Measurements from ENCODE around the gene CUL3. TPM values are rescaled to one million over a fixed set of nuclear protein-coding genes. Genes with fewer than 3 reads are reported as not detected.

CUL3 gene
- polyA plus RNA-seq, 4 donors = 92.3 to 139 (median 116) TPM

DNA sequence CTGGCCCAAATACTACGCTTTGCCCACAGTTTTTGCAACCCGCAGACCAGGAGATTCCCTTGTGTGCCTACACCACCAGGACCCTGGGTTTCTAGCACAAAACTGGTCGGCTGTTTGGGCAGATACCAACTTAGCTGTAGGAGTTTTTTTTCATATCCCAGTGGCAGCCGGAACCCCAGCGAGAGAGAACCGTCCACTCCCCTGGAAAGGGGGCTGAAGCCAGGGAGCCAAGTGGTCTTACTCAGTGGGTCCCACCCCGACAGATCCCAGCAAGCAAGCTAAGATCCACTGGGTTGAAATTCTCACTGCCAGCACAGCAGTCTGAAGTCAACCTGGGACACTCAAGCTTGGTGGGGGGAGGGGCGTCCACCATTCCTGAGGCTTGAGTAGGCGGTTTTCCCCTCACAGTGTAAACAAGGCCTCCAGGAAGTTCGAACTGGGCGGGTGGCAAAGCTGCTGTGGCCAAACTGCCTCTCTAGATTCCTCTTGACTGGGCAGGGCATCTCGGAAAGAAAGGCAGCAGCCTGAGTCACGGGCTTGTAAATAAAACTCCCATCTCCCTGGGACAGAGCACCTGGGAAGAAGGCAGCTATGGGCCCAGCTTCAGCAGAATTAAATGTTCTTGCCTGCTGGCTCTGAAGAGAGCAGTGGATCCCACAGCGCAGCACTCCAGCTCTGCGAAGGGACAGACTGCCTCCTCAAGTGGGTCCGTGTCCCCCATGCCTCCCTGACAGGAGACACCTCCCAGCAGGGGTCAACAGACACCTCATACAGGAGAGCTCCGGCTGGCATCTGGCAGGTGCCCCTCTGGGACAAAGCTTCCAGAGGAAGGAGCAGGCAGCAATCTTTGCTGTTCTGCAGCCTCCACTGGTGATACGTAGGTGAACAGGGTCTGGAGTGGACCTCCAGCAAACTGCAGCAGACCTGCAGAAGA lies 99.8 kb downstream of the CUL3 start:
- DNase-seq (ENCODE audit: low read depth in 4 of 4, low spot score in 3 of 4) = peak in 2 of 4 donors; percentile 20 to 22

DNA sequence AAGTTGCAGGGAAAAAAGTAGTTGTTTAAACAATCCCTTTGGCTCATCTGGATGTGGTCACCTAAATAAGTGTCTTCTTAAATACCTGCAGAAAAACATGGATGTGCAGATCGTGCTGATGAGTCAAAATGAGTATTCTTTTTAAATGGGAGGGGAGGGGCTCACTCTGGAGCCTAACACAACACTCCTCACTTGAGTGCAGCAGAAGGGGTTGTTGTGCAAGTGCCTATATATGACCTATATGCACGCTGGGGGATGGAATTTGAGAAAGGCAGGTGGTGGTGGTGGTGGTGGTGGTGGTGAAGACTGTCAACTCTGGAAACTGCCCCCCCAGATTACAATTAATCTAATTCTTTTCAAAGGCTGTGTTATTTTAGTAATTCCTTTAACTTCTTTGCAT lies 105.3 kb downstream of the CUL3 start:
- no peak for DNase-seq (ENCODE audit: low read depth in 4 of 4, low spot score in 3 of 4)

DNA sequence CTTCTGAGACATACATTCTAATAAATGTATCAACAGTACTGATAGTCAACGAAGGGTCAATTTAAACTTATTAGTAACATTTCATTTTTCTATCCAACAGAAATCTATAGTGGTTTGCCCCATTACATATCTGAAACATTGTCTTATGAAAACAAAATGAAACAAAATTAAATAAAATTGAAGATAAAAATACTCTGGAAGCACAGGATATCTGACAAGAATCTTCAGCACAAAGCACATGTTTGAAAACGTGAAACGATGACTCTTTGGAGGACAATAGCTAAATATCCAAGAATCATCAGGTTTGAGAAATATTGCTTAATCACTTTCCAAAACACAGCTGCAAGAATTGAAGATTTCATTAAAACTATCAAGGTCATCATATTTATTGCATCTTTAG lies 112.3 kb downstream of the CUL3 start:
- no peak for DNase-seq (ENCODE audit: low read depth in 4 of 4, low spot score in 3 of 4)

DNA sequence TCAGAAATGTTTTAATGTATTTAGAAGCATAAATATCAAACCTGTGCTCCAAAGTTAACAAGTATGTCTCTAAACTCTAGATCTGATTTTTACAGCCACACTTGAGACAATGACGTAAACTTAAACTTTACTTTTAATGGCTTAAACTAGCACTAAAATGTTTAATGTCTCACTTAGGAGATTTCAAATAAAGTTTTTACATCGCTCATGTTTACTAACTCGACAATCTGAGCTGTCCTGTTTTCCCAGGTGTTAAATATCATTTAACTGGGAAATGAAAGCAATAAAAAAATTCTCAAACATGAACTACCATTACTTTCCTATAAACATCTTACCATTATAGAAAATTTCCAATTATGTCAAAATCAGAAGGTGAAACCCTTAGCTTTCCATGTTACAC lies 113.0 kb downstream of the CUL3 start:
- DNase-seq (ENCODE audit: low read depth in 4 of 4, low spot score in 3 of 4) = no peak

DNA sequence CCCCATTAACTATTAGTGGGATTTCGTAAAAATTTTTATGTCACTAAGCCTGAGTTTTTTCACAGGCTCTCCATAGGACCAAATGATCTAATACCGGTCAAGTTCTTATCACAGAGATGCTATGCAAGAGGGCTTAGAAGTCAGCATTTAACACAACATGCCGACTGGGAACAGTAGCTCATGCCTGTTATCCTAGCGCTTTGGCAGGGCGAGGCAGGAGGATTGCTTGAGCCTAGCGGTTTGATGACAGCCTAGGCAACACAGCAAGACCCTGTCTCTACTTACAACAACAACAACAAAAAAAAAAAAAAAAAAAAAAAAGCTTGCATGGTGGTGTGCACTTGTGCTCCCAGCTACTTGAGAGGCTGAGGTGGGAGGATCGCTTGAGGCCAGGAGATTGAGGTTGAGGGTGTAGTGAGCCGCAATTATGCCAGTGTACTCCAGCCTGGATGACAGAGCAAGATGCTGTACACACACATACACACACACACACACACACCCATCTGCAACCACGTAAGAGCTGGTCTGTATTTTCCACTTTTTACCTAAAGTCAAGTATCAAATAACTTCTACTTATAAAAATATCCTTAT lies 115.7 kb downstream of the CUL3 start:
- no peak for DNase-seq (ENCODE audit: low read depth in 4 of 4, low spot score in 3 of 4)

DNA sequence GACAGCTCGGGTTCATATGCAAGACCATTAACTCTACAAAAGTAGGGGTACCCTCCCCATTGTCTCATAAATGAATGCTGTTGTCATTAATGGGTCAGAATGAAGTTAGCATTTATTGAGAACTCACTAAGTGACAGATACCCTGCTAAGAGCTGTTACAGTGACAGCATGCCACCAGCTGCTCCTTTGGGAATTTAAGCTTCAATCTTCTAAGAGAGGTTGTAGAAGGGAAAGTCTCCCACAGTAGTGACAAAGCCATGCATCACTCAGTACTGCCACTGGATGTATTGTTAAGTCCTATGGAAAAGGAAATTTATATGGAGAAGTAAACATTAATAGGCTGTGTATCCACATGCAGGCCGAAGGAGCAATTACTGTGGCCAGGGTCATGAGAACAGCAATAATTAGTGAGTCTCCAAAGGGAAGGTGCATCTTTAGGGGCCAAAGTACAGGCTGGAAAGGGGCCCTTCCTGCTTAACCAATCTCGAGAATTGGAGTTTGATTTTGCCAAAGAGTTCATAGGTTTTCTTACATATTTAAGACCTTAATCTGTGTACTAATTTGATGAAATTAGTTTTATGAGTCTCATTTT lies 118.8 kb downstream of the CUL3 start:
- DNase-seq (ENCODE audit: low read depth in 4 of 4, low spot score in 3 of 4) = no peak

DNA sequence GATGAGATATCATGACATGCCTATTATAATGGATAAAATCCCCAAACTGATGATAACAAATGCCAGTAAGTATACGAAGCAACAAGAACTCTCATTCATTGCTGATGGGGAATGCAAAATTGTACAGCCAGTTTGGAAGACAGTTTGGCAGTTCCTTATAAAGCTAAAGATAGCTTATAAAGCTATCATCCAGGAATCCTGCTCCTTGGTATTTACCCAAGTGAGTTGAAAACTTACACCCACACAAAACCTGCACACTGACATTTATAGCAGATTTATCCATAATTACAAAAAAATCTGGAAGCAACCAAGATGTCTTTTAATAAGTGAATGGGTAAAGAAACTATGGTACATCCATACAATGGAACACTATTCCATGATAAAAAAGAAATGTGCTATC lies 123.8 kb downstream of the CUL3 start:
- no peak for DNase-seq (ENCODE audit: low read depth in 4 of 4, low spot score in 3 of 4)

DNA sequence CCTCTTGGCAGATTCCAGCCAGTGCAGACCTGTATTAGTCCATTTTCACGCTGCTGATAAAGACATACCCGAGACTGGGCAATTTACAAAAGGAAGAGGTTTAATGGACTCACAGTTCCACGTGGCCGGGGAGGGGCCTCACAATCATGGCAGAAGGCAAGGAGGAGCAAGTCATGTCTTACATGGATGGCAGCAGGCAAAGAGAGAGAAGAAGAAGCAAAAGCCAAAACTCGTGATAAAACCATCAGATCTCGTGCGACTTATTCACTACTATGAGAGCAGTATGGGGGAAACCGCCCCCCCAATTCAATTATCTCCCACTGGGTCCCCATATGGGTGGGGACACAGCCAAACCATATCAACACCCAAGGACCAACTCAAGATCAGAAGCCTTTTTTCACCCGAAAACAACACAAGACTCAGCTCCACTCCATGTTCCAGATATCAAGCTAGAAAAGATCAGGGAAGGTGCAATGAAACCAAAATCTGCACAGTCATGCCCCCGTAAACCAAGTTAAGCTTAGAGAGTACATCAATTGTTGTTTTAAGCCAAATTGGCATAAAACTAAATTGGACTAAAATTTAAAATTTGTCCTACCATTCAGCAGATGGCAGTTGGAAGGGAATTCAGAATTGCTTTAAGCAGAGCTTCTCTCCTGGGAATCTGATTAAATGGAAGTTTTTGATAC lies 127.6 kb downstream of the CUL3 start:
- no peak for DNase-seq (ENCODE audit: low read depth in 4 of 4, low spot score in 3 of 4)

DNA sequence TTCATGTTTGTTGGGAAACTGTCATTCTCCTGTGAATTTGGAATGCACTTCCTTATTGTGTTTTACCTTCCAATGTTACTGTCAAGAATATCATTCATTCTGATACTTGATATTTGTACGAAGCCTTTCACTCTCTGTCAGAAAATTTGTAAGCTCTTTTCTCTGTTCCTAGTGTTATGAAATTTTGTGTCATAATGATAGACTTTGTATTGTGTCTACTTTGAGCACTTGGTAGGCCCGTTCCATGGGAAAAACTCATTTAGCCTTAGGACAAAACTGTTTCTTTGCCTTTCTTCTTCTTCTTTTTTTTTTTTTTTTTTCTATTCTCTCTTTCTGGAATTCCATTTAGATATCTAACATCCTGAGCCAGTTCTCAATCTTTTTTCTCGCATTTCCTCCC lies 131.3 kb downstream of the CUL3 start:
- DNase-seq (ENCODE audit: low read depth in 4 of 4, low spot score in 3 of 4) = no peak

DNA sequence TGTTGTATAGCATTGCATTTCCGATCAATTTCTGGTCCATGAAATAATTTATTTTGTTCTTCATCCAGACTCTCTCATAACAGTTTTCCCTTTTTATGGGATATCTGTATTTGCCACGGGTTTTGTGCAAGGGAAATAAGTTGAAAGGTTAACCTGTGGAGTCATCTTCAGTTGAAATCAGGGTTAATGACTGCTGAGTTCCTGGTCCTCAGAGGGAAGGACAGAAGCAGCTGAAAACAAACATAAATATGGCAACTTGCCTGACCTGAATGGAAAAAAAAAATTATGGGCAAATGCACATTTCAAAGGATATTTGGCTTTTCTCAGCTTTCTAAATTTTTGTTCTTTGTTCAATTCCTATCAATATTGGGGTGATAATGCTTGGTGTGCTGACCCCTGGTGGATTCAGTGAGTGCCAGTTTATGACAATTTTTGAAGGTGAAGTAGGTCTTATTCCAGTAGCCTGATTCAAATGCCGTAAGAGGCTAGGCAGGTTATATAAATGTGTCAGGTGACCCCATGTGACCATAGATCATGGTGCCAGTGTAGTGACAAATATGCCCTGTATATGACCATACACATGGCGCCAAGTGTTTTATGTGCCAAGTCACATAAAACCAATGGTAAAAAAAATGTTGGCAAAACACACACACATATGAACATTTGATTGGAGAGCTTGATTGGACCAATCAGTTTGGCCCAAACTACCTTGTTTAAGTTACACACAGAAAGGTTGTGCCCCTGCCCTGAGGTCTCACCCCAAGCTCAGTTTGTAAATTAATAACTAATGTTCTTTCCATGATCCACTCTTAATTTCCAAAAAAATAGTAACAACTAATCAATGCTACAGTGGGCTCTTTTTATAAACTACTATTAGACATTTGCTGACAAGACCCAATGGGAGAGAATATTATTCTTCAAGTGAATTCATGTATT lies 135.7 kb downstream of the CUL3 start:
- DNase-seq (ENCODE audit: low read depth in 4 of 4, low spot score in 3 of 4) = no peak

DNA sequence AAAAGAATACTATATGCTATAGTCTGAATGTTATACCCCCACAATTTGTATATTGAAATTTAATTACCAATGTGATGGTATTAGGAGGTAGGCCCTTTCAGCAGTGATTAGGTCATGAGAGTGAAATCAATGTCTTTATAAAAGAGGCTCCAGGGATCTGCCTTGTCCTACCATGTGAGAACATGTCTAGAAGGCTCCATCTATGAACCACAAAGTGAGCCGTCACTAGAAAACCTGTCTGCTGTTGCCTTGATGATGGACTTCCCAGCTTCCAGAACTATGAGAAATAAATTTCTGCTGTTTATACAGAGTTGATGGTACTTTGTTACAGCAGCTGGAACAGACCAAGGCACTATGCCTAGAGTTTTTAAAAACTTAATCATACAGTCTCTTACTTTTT lies 136.9 kb downstream of the CUL3 start:
- no peak for DNase-seq (ENCODE audit: low read depth in 4 of 4, low spot score in 3 of 4)

DNA sequence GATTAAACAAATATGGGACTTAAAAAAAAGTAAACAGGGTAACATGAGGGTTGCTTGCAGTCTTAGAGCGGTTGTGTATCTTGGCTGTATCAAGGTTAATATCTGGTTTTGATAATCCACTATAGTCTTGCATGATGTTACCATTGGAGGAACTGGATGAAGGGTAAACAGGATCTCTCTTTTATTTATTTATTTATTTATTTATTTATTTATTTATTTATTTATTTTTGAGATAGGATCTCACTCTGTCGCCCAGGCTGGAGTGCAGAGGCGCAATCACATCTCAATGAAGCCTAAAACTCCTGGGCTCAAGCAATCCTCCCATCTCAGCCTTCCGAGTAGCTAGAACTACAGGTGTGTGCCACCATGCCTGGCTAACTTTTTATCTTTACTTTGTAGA lies 140.4 kb downstream of the CUL3 start:
- no peak for DNase-seq (ENCODE audit: low read depth in 4 of 4, low spot score in 3 of 4)

DNA sequence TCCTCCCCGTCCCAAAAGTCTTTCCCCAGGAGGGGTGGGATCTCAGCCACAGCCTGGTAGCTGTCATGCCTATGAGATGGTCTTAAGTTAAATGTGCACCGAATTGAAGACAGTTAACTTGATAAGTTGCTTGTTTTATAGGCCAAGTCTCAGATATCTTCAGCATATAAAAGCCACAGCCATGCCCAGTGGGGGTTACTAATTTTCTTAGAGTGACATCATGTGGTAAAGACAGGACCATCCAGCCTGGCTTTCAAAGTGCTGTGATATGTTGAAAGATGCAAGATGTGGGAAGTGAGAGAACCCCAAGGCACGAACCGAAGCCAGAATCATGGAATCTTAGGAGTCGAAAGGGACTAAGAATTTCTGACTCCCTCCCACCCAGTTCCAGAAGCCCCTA lies 141.1 kb downstream of the CUL3 start:
- no peak for DNase-seq (ENCODE audit: low read depth in 4 of 4, low spot score in 3 of 4)

DNA sequence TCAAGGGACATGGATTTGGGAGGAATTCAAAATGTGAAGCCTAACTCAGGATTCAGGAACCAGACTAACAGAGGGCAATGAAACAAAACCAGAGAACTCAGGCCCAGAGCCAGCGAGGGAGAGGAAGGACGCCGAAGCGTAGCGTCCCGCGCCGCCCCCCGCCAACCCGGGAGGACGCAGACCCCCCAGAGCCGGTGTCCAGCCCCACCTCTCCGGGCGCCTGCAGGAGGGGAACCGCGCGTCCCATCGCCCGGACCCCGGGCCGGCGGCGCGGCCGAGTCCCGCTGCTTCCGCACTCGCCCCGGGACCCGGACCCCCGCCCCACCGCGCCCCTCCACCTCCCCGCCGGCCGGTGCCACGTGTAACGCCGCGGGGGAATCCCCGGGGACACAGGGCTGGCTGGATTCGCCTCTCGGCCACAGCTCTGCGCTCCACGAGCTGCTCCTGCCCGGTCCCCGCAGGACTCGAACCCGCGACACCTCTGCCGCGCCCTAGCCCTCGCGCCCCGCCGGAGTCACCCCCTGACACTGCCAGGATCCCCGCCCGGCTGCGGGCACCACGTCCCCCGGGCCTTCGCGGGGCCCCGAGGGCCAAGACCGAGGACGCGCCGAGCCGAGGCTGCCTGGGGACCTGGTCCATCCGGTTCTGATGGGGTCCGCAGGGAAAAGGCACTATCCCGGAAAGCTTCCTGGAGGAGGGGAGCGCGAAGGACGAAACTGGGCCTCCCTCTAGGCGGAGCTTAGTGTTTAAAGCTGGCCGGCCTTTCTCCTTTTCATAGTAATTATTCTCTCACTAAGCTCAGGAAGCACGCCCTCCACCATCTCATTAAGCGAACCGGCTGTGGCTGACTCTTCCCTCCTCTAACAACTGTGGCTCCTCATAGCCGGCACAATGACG lies 142.8 kb downstream of the CUL3 start:
- peak; percentile 29 to 46 (median 34) for DNase-seq (ENCODE audit: low read depth in 4 of 4, low spot score in 3 of 4)

DNA sequence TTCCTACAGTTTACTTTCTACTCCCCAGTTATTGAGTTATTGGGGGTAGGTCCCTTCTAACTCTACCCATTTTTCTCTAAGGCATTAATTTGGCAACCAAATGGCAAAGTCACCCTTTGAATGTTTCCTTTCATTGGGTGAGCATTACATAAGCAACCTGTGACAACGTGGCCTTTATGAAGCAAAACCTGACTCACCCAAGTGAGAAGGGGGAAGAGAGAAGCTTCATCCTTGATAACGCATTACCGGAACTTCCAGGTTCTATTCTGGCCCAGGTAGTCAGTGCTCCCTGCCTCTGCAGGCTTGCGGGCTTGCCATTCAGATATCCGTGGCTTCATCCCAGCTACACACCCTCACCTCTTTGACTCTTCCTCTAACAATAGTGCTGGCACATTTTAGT lies 144.2 kb downstream of the CUL3 start:
- DNase-seq (ENCODE audit: low read depth in 4 of 4, low spot score in 3 of 4) = no peak

DNA sequence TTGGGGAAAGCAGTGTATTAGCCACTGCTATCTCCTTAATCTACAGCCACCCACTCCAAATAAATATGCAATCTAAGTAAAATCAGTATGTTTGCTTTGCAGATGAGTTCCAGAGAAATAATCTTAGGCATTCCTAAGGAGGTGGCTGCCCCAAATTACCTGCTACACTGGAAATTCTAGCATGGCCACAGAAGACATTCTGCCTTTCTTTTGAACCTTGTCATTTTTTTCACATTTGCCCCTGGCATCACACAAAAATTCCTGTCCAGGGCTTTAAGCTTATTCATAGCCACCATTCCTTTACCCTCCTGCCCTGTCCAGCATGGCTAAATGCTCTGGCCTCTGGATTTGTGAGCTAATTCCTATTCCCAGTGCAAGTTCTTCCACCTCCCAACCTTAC lies 146.4 kb downstream of the CUL3 start:
- DNase-seq (ENCODE audit: low read depth in 4 of 4, low spot score in 3 of 4) = no peak

DNA sequence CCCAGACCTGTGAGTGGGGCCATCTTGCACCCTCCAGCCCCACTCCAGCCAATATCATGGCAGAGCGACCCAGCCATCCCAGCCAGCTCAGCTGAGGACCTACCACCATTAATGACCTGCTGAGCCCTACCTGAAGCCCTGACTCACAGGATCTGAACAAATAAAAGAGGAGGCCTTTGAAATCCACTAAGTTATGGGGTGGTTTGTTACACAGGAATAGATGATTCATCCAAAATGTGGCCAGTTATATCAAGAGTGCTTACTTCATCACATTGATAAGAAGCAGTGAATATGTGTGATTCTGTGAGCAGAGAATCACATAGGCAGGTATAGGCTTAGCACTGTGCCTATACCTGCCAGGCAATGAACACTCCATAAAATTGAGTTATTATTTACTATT lies 148.5 kb downstream of the CUL3 start:
- no peak for DNase-seq (ENCODE audit: low read depth in 4 of 4, low spot score in 3 of 4)

DNA sequence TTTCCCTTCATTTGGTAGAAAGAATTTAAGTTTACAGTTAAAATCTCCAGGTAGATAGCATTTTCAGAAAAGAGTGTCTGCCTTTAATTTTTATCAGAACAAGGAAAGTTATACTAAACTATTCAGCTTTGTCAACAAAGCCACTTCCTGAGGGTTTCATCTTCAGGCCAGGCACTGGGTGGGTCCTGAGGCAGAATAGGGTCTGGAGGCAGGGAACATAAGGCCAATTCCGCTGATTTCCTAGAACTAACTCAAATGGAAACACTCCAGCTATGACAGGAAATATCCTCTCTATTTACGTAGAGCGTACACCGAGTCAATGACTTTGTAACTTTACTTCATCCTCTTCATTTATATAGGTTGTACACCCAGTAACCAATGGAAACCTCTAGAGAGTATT lies 150.5 kb downstream of the CUL3 start:
- no peak for DNase-seq (ENCODE audit: low read depth in 4 of 4, low spot score in 3 of 4)

DNA sequence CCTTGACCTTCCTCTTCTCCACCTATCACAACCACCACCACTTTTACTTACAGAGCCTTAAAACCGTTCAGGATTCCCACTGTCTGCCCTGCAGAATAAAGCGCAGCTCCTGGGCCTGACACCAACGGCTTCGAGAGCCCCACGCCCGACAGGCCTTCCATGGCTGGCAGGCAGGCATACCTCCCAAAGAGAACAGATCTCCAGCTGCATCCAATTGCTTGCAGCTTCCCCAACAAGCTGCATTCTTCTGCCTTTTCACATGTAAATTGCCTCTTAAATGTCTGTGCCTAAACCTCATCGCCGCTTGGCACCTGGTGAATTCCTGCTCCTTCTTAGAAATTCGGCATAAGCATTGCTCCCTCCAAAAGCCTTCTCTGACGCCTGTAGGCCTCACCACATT lies 151.7 kb downstream of the CUL3 start:
- DNase-seq (ENCODE audit: low read depth in 4 of 4, low spot score in 3 of 4) = no peak
